Tibial nerve (tissue), 4 donors: ENCODE data around the gene RNASE8.

Experiments
- CTCF ChIP-seq, 5 experiments: fragments of 200-600 bp in 3 of 5; fragments of 450-650 bp in 2 of 5; sonication (generic) in 3 of 5; IDR thresholded peaks; one replicate each; pipeline ENCODE4 v1.5.1; 2016 to 2019; ENCODE audit warnings: antibody characterized with exemption in 5 of 5, mild to moderate bottlenecking in 3 of 5, moderate library complexity in 2 of 5
- EP300 ChIP-seq, 2 donors: sonication (generic); formaldehyde crosslinking; IDR thresholded peaks; one replicate each; pipeline ENCODE4 v1.6.1; 2017; ENCODE audit warnings: antibody characterized with exemption in 2 of 2, mild to moderate bottlenecking in 1 of 2

GRCh38 chr14:21019366-21019765 is 38.3 kb upstream of the RNASE8 start:
- TF ChIP-seq EP300 (IDR thresholded peaks at IDR 0.05) (no peak), CTCF (IDR thresholded peaks at IDR 0.05) (no peak)
